ENCODE data around the gene MAST2.
"Not testable (repeated sequence)": the region's sequence is repeated elsewhere in the genome, so short reads cannot be mapped to it uniquely, and the experiment has no call there.

MAST2 gene

DNA sequence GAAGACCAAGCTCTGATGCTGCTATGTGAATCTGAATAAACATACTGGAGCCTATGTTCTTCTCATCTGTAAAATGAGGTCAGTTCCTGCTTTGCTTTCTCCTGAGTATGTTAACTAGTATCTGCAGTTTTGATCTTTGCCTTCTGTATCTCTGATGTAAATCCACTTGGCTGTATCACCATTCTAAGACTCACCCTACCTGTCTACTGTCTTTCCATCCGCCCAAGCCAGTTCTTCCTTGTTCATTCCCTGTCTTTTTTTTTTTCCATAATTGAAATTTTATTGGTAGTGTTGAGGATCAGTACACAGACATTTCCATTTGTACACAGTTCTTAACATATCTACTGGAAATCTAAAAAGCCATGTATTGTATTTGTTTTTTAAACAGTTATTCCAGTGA lies 31.3 kb downstream of the MAST2 start:
- no peak for ATAC-seq
- TF ChIP-seq PPARA (CRISPR knock-in tag; IDR thresholded peaks at IDR 0.05; ENCODE audit: borderline replicate concordance) (no peak), ZNF565 (CRISPR knock-in tag; conservative IDR thresholded peaks at IDR 0.05; ENCODE audit: low read depth) (no peak), TCF4 (CRISPR knock-in tag; IDR thresholded peaks at IDR 0.05; ENCODE audit: borderline replicate concordance) (no peak), ZFP3 (CRISPR knock-in tag; IDR thresholded peaks at IDR 0.05) (no peak), ZNF70 (CRISPR knock-in tag; IDR thresholded peaks at IDR 0.05) (no peak), BACH2 (CRISPR knock-in tag; IDR thresholded peaks at IDR 0.05; ENCODE audit: borderline replicate concordance) (no peak), RARB (CRISPR knock-in tag; IDR thresholded peaks at IDR 0.05) (no peak)
- TF ChIP-seq, protein P1, sequence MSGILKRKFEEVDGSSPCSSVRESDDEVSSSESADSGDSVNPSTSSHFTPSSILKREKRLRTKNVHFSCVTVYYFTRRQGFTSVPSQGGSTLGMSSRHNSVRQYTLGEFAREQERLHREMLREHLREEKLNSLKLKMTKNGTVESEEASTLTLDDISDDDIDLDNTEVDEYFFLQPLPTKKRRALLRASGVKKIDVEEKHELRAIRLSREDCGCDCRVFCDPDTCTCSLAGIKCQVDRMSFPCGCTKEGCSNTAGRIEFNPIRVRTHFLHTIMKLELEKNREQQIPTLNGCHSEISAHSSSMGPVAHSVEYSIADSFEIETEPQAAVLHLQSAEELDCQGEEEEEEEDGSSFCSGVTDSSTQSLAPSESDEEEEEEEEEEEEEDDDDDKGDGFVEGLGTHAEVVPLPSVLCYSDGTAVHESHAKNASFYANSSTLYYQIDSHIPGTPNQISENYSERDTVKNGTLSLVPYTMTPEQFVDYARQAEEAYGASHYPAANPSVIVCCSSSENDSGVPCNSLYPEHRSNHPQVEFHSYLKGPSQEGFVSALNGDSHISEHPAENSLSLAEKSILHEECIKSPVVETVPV (CRISPR knock-in tag; IDR thresholded peaks at IDR 0.05): no peak
- TF ChIP-seq, protein P2, sequence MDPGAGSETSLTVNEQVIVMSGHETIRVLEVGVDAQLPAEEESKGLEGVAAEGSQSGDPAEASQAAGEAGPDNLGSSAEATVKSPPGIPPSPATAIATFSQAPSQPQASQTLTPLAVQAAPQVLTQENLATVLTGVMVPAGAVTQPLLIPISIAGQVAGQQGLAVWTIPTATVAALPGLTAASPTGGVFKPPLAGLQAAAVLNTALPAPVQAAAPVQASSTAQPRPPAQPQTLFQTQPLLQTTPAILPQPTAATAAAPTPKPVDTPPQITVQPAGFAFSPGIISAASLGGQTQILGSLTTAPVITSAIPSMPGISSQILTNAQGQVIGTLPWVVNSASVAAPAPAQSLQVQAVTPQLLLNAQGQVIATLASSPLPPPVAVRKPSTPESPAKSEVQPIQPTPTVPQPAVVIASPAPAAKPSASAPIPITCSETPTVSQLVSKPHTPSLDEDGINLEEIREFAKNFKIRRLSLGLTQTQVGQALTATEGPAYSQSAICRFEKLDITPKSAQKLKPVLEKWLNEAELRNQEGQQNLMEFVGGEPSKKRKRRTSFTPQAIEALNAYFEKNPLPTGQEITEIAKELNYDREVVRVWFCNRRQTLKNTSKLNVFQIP (CRISPR knock-in tag; IDR thresholded peaks at IDR 0.05; ENCODE audit: borderline replicate concordance, low read depth): no peak
- TF ChIP-seq, protein P3, sequence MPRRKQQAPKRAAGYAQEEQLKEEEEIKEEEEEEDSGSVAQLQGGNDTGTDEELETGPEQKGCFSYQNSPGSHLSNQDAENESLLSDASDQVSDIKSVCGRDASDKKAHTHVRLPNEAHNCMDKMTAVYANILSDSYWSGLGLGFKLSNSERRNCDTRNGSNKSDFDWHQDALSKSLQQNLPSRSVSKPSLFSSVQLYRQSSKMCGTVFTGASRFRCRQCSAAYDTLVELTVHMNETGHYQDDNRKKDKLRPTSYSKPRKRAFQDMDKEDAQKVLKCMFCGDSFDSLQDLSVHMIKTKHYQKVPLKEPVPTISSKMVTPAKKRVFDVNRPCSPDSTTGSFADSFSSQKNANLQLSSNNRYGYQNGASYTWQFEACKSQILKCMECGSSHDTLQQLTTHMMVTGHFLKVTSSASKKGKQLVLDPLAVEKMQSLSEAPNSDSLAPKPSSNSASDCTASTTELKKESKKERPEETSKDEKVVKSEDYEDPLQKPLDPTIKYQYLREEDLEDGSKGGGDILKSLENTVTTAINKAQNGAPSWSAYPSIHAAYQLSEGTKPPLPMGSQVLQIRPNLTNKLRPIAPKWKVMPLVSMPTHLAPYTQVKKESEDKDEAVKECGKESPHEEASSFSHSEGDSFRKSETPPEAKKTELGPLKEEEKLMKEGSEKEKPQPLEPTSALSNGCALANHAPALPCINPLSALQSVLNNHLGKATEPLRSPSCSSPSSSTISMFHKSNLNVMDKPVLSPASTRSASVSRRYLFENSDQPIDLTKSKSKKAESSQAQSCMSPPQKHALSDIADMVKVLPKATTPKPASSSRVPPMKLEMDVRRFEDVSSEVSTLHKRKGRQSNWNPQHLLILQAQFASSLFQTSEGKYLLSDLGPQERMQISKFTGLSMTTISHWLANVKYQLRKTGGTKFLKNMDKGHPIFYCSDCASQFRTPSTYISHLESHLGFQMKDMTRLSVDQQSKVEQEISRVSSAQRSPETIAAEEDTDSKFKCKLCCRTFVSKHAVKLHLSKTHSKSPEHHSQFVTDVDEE (CRISPR knock-in tag; IDR thresholded peaks at IDR 0.05): no peak

DNA sequence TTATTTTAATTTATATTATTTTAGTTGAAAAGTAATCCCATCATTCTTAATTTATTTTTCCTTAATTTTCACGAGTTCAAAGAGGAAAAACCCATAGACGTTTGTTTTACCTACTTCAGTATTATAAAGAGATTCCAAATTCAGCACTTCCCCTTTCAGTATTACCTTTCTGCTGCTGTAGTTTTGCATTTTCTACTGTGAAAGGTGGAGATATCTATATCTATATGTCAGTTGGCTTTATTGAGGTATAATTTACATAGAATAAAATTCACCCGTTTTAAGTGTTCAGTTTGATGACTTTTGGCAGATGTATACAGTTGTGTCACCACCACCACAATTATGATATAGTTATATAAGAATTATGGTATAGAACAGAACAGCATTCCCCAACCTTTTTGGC lies 33.0 kb downstream of the MAST2 start:
- no peak for ATAC-seq
- TF ChIP-seq ESRRG (CRISPR knock-in tag; IDR thresholded peaks at IDR 0.05): no peak
- no peak for TF ChIP-seq TCF4 (CRISPR knock-in tag; IDR thresholded peaks at IDR 0.05; ENCODE audit: borderline replicate concordance)
- TF ChIP-seq, protein P3 (CRISPR knock-in tag; IDR thresholded peaks at IDR 0.05): no peak
- TF ChIP-seq, protein P2 (CRISPR knock-in tag; IDR thresholded peaks at IDR 0.05; ENCODE audit: borderline replicate concordance, low read depth): no peak
- no peak for TF ChIP-seq SNAI2 (CRISPR knock-in tag; IDR thresholded peaks at IDR 0.05)
- no peak for TF ChIP-seq ZNF70 (CRISPR knock-in tag; IDR thresholded peaks at IDR 0.05)
- no peak for TF ChIP-seq BACH2 (CRISPR knock-in tag; IDR thresholded peaks at IDR 0.05; ENCODE audit: borderline replicate concordance)
- TF ChIP-seq ARNTL (CRISPR knock-in tag; IDR thresholded peaks at IDR 0.05; ENCODE audit: borderline replicate concordance, low read depth): no peak
- TF ChIP-seq, protein P4, sequence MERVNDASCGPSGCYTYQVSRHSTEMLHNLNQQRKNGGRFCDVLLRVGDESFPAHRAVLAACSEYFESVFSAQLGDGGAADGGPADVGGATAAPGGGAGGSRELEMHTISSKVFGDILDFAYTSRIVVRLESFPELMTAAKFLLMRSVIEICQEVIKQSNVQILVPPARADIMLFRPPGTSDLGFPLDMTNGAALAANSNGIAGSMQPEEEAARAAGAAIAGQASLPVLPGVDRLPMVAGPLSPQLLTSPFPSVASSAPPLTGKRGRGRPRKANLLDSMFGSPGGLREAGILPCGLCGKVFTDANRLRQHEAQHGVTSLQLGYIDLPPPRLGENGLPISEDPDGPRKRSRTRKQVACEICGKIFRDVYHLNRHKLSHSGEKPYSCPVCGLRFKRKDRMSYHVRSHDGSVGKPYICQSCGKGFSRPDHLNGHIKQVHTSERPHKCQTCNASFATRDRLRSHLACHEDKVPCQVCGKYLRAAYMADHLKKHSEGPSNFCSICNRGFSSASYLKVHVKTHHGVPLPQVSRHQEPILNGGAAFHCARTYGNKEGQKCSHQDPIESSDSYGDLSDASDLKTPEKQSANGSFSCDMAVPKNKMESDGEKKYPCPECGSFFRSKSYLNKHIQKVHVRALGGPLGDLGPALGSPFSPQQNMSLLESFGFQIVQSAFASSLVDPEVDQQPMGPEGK (CRISPR knock-in tag; IDR thresholded peaks at IDR 0.05; ENCODE audit: borderline replicate concordance): no peak
- TF ChIP-seq ISL1 (CRISPR knock-in tag; IDR thresholded peaks at IDR 0.05): no peak
- TF ChIP-seq RARB (CRISPR knock-in tag; IDR thresholded peaks at IDR 0.05): no peak
- TF ChIP-seq ZFP30 (CRISPR knock-in tag; IDR thresholded peaks at IDR 0.05): no peak
- no peak for TF ChIP-seq ZC3H10 (CRISPR knock-in tag; IDR thresholded peaks at IDR 0.05)
- TF ChIP-seq CSDC2 (CRISPR knock-in tag; IDR thresholded peaks at IDR 0.05): no peak
- no peak for TF ChIP-seq TOX (CRISPR knock-in tag; IDR thresholded peaks at IDR 0.05; ENCODE audit: borderline replicate concordance)
- no peak for TF ChIP-seq OSR1 (CRISPR knock-in tag; IDR thresholded peaks at IDR 0.05)

DNA sequence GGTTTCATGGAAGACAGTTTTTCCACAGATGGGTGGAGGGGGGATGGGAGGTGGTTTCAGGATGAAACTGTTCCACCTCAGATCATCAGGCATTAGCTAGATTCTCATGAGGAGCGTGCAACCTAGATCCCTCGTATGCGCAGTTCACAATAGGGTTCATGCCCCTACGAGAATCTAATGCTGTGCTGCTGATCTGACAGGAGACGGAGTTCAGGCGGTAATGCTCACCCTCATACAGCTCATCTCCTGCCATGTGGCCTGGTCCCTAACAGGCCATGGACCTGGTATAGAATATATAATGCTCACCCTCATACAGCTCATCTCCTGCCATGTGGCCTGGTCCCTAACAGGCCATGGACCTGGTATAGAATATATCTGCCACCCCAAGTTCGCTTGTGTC lies 33.4 kb downstream of the MAST2 start:
- ATAC-seq: not testable (repeated sequence)

DNA sequence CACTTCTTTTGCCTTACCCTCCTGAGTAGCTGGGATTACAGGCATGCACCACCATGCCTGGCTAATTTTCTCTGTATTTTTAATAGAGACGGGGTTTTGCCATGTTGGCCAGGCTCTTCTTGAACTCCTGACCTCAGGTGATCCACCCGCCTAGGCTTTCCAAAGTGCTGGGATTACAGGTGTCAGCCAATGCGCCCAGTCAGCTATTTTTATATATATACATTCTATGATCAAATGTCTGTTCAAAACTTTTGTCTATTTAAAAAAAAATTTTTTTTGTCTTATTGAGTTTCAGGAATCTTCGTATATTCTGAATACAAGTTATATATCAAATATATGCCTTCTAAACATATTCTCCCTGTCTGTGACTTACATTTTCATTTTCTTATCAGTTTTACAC lies 34.9 kb downstream of the MAST2 start:
- not testable (repeated sequence) for ATAC-seq

Measured in SK-N-SH treated with all-trans-retinoic acid at 6 μM for 48 hours (cell line).